ENCODE measurements around the gene CAPRIN2.

CAPRIN2 gene

GRCh38 chr12:30794020-30794419 lies 39.3 kb upstream of the CAPRIN2 start:
- H3K4me3 ChIP-seq (ENCODE audit: low read length) = no peak overlapping the region
- no peak for DNase-seq (ENCODE audit: low read depth)
- TF ChIP-seq CTCF (conservative IDR thresholded peaks at IDR 0.05; ENCODE audit: low read depth, low read length) = no peak

DNA sequence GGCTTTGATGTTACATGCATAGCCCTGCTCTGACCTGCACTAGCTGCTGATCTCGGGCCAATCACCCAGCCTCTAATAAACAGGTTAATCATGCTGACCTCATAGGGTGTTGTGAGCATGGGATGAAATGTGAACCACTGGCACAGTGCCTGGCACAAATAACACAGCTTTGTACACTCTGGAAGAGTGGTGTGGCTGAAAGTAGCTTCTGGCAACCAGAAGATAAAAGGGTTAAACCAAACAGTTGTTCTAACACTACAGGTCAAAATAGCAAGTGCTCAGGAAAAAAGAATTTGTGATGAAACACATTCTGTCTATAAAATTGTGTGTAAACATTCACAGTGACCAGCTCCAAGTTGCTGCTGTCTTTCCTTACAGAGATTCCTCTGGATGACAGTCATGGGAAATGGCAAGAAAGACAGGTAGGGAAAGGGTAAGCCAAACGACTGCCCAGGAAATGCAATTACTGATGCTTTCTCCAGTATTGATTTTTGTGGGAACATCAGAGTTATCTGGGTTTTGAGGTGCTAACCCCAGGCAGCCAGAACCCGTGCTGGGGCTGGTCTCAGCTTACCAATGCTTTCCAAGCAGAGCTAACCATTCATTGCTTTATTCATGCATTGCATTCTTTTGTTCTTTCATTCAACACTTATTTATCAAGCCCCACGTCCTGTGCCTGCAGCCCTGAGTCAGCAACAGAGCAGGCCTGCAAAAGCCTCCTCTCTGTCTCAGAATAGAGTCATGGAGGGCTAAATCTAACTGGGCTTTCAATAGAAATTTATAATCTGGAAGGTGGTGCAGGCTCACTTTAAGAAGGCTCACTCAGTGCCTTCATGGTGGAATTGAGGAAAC lies 38.1 kb upstream of the CAPRIN2 start:
- no peak for TF ChIP-seq CTCF (conservative IDR thresholded peaks at IDR 0.05; ENCODE audit: low read depth, low read length)
- no peak for DNase-seq (ENCODE audit: low read depth)

GRCh38 chr12:30792085-30792484 lies 37.3 kb upstream of the CAPRIN2 start:
- no peak for DNase-seq (ENCODE audit: low read depth)
- no peak overlapping the region for H3K4me3 ChIP-seq (ENCODE audit: low read length)
- no peak for TF ChIP-seq CTCF (conservative IDR thresholded peaks at IDR 0.05; ENCODE audit: low read depth, low read length)

More for the DNA sequence above, 38.1 kb upstream of the CAPRIN2 start:
- no peak overlapping the region for H3K4me3 ChIP-seq (ENCODE audit: low read length)

- H3K4me3 ChIP-seq (ENCODE audit: low read length) = no peak overlapping the region
- no peak for TF ChIP-seq CTCF (conservative IDR thresholded peaks at IDR 0.05; ENCODE audit: low read depth, low read length)
- no peak for DNase-seq (ENCODE audit: low read depth)
These were observed 34.0 kb upstream of the CAPRIN2 start for GRCh38 chr12:30788754-30789153.

- no peak for TF ChIP-seq CTCF (conservative IDR thresholded peaks at IDR 0.05; ENCODE audit: low read depth, low read length)
- no peak overlapping the region for H3K4me3 ChIP-seq (ENCODE audit: low read length)
- no peak for DNase-seq (ENCODE audit: low read depth)
These were observed 30.9 kb upstream of the CAPRIN2 start for GRCh38 chr12:30785630-30786029.

DNA sequence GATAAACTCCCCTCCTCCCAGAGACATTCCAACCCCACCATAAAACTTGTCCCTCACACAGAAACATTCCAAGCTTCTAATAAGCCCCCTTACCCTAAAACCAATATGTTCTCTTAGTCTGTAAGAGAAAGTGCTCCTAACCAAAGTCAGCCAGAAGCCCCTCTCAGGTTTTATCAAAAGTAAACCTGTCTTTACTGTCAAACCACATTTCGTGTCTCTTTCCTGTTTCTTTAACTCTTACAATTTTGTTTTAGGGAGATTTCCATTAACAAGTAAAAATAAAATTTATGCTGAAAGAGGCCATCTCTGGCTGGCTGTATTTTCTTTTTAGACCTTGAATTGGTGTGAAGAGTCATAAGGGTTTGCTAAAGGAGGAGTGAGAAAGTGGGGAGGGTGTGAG lies 29.8 kb upstream of the CAPRIN2 start:
- no peak overlapping the region for H3K4me3 ChIP-seq (ENCODE audit: low read length)
- no peak for TF ChIP-seq CTCF (conservative IDR thresholded peaks at IDR 0.05; ENCODE audit: low read depth, low read length)
- no peak for DNase-seq (ENCODE audit: low read depth)

- H3K4me3 ChIP-seq (ENCODE audit: low read length) = no peak overlapping the region
- TF ChIP-seq CTCF (conservative IDR thresholded peaks at IDR 0.05; ENCODE audit: low read depth, low read length) = no peak
- DNase-seq (ENCODE audit: low read depth) = no peak
These were observed 29.2 kb upstream of the CAPRIN2 start for GRCh38 chr12:30783946-30784345.
